Fibroblast of villous mesenchyme (primary cell): Measurements from ENCODE around the gene SEMA3F. TPM values are rescaled to one million over a fixed set of nuclear protein-coding genes. Genes with fewer than 3 reads are reported as not detected.
"Not testable (repeated sequence)": the region's sequence is repeated elsewhere in the genome, so short reads cannot be mapped to it uniquely, and the experiment has no call there.

Experiments used
- DNase-seq: peaks from one replicate; pipeline ENCODE4 v3.0.0-alpha.2; 2010; ENCODE audit warnings: low read depth
- H3K4me3 ChIP-seq: 2 replicates; pipeline ENCODE4 v1.5.1; 2011; ENCODE audit warnings: low read depth, mild to moderate bottlenecking, low read length
- total RNA-seq: library from RNA; depleted of rRNA; stranded (reverse); fragments of >200 nt; gene quantifications from 2 replicates; pipeline ENCODE4 v1.2.3, GENCODE V29; 2012
- TF ChIP-seq, protein P1 (sequence below): IDR thresholded peaks from 2 replicates; pipeline ENCODE4 v1.5.1; 2012; ENCODE audit warnings: low read depth, mild to moderate bottlenecking, low read length; ENCODE audit not compliant: insufficient read depth

SEMA3F gene
- total RNA-seq, 1 donor = 0.86 TPM

GRCh38 chr3:50221411-50222168 lies 66.5 kb downstream of the SEMA3F start:
- DNase-seq = no peak
- no peak overlapping the region for H3K4me3 ChIP-seq
- TF ChIP-seq, protein P1, sequence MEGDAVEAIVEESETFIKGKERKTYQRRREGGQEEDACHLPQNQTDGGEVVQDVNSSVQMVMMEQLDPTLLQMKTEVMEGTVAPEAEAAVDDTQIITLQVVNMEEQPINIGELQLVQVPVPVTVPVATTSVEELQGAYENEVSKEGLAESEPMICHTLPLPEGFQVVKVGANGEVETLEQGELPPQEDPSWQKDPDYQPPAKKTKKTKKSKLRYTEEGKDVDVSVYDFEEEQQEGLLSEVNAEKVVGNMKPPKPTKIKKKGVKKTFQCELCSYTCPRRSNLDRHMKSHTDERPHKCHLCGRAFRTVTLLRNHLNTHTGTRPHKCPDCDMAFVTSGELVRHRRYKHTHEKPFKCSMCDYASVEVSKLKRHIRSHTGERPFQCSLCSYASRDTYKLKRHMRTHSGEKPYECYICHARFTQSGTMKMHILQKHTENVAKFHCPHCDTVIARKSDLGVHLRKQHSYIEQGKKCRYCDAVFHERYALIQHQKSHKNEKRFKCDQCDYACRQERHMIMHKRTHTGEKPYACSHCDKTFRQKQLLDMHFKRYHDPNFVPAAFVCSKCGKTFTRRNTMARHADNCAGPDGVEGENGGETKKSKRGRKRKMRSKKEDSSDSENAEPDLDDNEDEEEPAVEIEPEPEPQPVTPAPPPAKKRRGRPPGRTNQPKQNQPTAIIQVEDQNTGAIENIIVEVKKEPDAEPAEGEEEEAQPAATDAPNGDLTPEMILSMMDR = no peak

GRCh38 chr3:50222169-50222528 lies 67.0 kb downstream of the SEMA3F start:
- no peak overlapping the region for H3K4me3 ChIP-seq
- DNase-seq = no peak
- TF ChIP-seq, protein P1 = no peak

- DNase-seq = no peak
- TF ChIP-seq, protein P1 = no peak
- no peak overlapping the region for H3K4me3 ChIP-seq
Measured at GRCh38 chr3:50224639-50225038, 69.5 kb downstream of the SEMA3F start.

GRCh38 chr3:50226888-50227389 lies 71.8 kb downstream of the SEMA3F start:
- TF ChIP-seq, protein P1 = no peak
- H3K4me3 ChIP-seq = peak overlapping the region; percentile 63
- peak; percentile 39 for DNase-seq

DNA sequence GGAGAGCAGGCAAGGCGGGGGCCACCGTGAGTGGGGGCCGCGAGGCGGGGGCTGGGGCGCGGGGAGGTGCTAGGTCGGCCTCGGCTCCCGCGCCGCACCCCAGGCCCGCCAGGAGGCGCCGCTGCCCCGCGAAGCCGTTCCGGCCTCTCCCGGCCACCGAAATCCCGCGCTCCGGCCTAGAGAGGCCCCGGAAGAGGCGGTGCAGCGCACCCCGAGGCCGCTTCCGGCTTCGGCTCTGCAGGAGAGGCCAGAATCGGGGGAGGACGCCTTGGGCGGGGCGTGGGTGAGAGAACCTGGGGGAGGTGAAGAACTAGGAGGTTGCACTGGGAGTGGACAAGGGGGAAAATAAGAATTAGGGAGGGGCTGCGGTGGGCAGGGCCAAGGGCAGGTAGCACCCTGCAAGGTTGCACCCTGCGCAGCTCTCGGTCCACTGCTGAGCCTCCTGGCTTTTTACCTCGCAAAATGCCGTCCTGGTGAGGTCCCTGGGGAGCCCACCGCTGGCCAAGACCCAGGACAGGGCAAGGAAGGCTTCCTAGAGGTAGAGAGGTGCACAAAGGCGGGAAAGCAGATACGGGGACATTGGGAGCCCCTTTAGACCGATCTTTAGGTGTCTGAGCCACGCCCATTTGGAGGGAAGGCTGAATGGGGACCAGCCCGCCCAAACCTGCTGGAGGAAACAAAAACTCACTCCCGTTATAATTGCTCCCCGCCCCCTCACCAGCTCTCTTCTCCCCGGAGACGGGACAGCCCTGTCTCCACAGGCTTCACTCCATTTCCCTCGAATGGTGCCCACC lies 72.5 kb downstream of the SEMA3F start:
- TF ChIP-seq, protein P1 = peak; percentile 74
- peak; percentile 84 for DNase-seq
- H3K4me3 ChIP-seq = peak overlapping the region; percentile 75

DNA sequence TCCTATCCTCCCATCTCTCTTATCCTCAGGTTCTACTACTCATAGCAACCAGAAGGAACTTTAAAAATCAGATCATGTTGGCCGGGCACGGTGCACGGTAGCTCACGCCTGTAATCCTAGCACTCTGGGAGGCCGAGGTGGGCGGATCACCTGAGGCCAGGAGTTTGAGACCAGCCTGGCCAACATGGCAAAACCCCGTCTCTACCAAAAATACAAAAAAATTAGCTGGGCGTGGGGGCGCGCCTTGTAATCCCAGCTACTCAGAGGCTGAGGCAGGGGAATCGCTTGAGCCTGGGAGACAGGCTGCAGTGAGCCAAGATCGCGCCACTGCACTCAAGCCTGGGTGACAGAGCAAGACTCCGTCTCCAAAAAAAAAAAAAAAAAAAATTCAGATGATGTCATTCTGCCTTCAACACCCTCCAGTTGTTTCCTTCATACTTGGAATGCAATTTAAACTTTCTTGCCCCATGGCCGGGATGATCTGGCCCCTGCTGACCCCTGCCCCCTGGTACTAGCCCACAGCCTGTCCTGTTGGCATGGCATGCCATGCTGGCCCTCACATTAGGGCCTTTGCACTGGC lies 73.2 kb downstream of the SEMA3F start:
- DNase-seq = not testable (repeated sequence)

DNA sequence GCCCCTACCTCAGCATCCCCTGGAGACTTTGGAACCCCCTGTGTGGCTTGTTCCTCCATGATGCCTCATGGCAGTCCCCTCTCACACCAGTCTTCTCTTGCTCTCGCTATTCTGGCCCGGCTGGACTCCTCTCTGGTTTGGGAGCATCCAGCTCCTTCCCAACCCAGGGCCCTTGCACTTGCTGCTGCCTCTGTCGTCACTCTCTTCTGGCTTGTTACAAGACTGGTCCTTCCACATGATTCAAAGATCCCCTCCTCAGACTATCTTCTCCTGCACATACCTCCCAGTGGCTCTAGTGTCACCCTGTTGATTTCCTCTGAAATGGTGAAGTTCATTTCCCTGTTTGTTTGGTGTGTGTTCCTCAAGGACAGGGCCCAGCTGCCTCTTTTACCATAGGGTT lies 74.4 kb downstream of the SEMA3F start:
- H3K4me3 ChIP-seq = no peak overlapping the region
- TF ChIP-seq, protein P1 = no peak
- DNase-seq = no peak

More for the DNA sequence above, 73.2 kb downstream of the SEMA3F start:
- H3K4me3 ChIP-seq = peak overlapping the region; percentile 75
